Ovary (tissue), 9 donors: ENCODE measurements around the gene HIVEP3. TPM values are rescaled to one million over a fixed set of nuclear protein-coding genes. Genes with fewer than 3 reads are reported as not detected.

Source experiments
- DNase-seq, 5 donors: peaks; one replicate each; pipeline ENCODE4 v3.0.0-alpha.2; 2019 to 2020
- H3K27ac ChIP-seq, 2 donors: fragments of 200-600 bp; one replicate each; pipeline versions ENCODE4 v1.5.1 to v1.8.0; 2019 to 2022
- H3K27me3 ChIP-seq: fragments of 200-600 bp; one replicate; pipeline ENCODE4 v1.8.0; 2022
- H3K36me3 ChIP-seq: fragments of 200-600 bp; sonication (generic); one replicate; pipeline ENCODE4 v1.5.1; 2019
- H3K4me1 ChIP-seq: one replicate; pipeline ENCODE4 v1.8.1; 2013; ENCODE audit warnings: mild to moderate bottlenecking, moderate library complexity; ENCODE audit not compliant: insufficient read depth
- H3K4me3 ChIP-seq: fragments of 200-600 bp; sonication (generic); one replicate; pipeline ENCODE4 v1.5.1; 2017
- H3K9me3 ChIP-seq, 2 donors: fragments of 200-600 bp in 1 of 2; sonication (generic) in 1 of 2; one replicate each; pipeline versions ENCODE4 v1.5.1 to v1.8.1; 2013 to 2019; ENCODE audit warnings: mild to moderate bottlenecking in 1 of 2, moderate library complexity in 1 of 2
- EP300 ChIP-seq: sonication (generic); formaldehyde crosslinking; IDR thresholded peaks from one replicate; pipeline ENCODE4 v1.6.1; 2017; ENCODE audit warnings: antibody characterized with exemption
- POLR2A ChIP-seq: fragments of 450-650 bp; IDR thresholded peaks from one replicate; pipeline ENCODE4 v1.6.1; 2017; ENCODE audit warnings: antibody characterized with exemption, mild to moderate bottlenecking, moderate library complexity
- WGBS, 3 donors: extraction: QIAGEN DNeasy Blood & Tissue Kit in 1 of 3; methylation state at CpG; one replicate each; pipeline versions ENCODE4 v1.1.5 to v1.1.7; 2013 to 2017; 5-methylcytosine and 5-hydroxymethylcytosine counted together
- intact Hi-C, 4 donors: fragments of 100-400 bp; cut with DNase I; formaldehyde crosslinking; loops; one replicate each; pipeline versions ENCODE4 v1.11.0 to v1.15.1; 2022 to 2023
- polyA plus RNA-seq, 2 donors: library from polyadenylated mRNA; stranded (reverse); fragments of 200-250 nt in 1 of 2; fragments of 350-450 nt in 1 of 2; fragmentation: Illumina TruSeq in 1 of 2; extraction: RNeasy Lipid Tissue Mini Kit (QIAGEN cat#74804) in 1 of 2; gene quantifications; one replicate each; pipeline ENCODE4 v1.2.3, GENCODE V29; 2013 to 2014
- total RNA-seq, 7 donors: library from RNA; depleted of rRNA in 2 of 7; stranded (reverse); fragments of >200 nt in 2 of 7; fragmentation: NEBNext Ultra II Directional in 3 of 7; extraction: Animal tissue kit (Norgen Biotek cat#: 25700) in 3 of 7; gene quantifications; one replicate each; pipeline versions ENCODE4 v1.1.0 to v1.2.4, GENCODE V29; 2016 to 2023
- TF ChIP-seq, protein P1 (sequence below), 3 donors: fragments of 450-650 bp in 2 of 3; fragments of 200-600 bp in 1 of 3; IDR thresholded peaks; one replicate each; pipeline versions ENCODE4 v1.5.1 to v1.8.0; 2016 to 2022; ENCODE audit warnings: antibody characterized with exemption in 3 of 3, mild to moderate bottlenecking in 1 of 3
- donor health status: DM: no; HTN: no; CAD: no; lungs with moderate emphysema.
- donor health status: DM: no; HTN: no; CAD: no.
- donor health status: Bipolar disorder and iron deficiency.
- donor health status: DM: yes; HTN: yes; CAD: no.
- donor health status: DM: no; HTN: no; CAD: no.
- donor health status: DM: yes; HTN: yes; CAD: no.

The HIVEP3 gene
- total and polyA plus RNA-seq, 9 donors = 3.0 to 7.5 (median 5.2) TPM

DNA sequence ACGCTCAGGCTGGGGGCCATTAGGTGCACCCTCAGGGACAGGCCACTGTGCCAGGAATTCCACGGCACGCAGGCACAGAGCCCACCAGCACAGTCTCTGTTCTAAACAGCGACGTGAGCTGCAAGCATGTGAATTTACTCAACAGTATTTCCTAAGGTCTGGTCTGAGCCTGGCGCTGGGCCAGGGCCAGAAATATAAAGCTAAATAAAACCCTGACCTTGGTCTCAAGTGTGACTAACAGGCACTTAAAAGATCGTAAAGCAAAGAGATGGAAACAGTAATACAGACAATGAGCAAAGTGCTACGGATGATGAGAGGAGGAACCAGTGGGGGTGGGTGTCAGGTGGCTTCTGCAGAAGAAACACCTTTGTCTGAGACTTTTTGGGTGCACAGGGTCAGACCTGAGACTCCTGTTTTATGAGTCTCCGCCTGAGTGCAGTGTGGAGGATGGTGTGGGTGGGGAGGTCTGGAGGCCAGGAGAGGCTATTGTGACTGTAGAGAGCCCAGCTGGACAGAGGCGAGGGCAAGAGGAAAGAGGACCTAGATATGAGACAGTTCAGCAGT lies 380.9 kb downstream of the HIVEP3 start:
- H3K4me1 ChIP-seq = peaks cover 16% of the 10 kb centered on the region
- H3K27ac ChIP-seq = no peak overlapping the region
- H3K36me3 ChIP-seq = no peaks in the 10 kb centered on the region
- no peaks in the 10 kb centered on the region for H3K9me3 ChIP-seq
- H3K4me3 ChIP-seq = no peak overlapping the region
- intact Hi-C loops = no loop called here
- no peaks in the 10 kb centered on the region for H3K27me3 ChIP-seq
- WGBS, 3 donors = 11 to 14% (median 11%) methylated on average over 10 of the region's 10 CpGs
- TF ChIP-seq, protein P1, sequence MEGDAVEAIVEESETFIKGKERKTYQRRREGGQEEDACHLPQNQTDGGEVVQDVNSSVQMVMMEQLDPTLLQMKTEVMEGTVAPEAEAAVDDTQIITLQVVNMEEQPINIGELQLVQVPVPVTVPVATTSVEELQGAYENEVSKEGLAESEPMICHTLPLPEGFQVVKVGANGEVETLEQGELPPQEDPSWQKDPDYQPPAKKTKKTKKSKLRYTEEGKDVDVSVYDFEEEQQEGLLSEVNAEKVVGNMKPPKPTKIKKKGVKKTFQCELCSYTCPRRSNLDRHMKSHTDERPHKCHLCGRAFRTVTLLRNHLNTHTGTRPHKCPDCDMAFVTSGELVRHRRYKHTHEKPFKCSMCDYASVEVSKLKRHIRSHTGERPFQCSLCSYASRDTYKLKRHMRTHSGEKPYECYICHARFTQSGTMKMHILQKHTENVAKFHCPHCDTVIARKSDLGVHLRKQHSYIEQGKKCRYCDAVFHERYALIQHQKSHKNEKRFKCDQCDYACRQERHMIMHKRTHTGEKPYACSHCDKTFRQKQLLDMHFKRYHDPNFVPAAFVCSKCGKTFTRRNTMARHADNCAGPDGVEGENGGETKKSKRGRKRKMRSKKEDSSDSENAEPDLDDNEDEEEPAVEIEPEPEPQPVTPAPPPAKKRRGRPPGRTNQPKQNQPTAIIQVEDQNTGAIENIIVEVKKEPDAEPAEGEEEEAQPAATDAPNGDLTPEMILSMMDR (IDR thresholded peaks at IDR 0.05) = no peak
- TF ChIP-seq POLR2A (no peak), EP300 (no peak)
- DNase-seq = peak; percentile 70 to 82 (median 76)

- Histone ChIP-seq H3K9me3 (no peaks in the 10 kb centered on the region), H3K4me1 (peaks cover 16% of the 10 kb centered on the region), H3K36me3 (no peaks in the 10 kb centered on the region), H3K27me3 (no peaks in the 10 kb centered on the region), H3K27ac (no peak overlapping the region), H3K4me3 (no peak overlapping the region)
- 23 to 32% (median 30%) methylated on average over 6 of the region's 6 CpGs for WGBS, 3 donors
- intact Hi-C loops = no loop called here
- DNase-seq = peak in 2 of 5 donors; percentile 35 to 58
- TF ChIP-seq, protein P1 (IDR thresholded peaks at IDR 0.05) = no peak
- TF ChIP-seq POLR2A (no peak), EP300 (no peak)
These were observed 381.5 kb downstream of the HIVEP3 start for GRCh38 chr1:41537251-41537650.

- TF ChIP-seq EP300 = no peak
- TF ChIP-seq POLR2A = no peak
- TF ChIP-seq, protein P1 (IDR thresholded peaks at IDR 0.05) = no peak
- intact Hi-C loops = no loop called here
- no peaks in the 10 kb centered on the region for H3K9me3 ChIP-seq
- DNase-seq = peak in 2 of 5 donors; percentile 12 to 30
- H3K27me3 ChIP-seq = no peaks in the 10 kb centered on the region
- no peak overlapping the region for H3K27ac ChIP-seq
- H3K4me3 ChIP-seq = no peak overlapping the region
- peaks cover 16% of the 10 kb centered on the region for H3K4me1 ChIP-seq
- 37 to 59% (median 52%) methylated on average over 4 of the region's 4 CpGs for WGBS, 3 donors
- no peaks in the 10 kb centered on the region for H3K36me3 ChIP-seq
These were observed 382.3 kb downstream of the HIVEP3 start for GRCh38 chr1:41536361-41536802.

DNA sequence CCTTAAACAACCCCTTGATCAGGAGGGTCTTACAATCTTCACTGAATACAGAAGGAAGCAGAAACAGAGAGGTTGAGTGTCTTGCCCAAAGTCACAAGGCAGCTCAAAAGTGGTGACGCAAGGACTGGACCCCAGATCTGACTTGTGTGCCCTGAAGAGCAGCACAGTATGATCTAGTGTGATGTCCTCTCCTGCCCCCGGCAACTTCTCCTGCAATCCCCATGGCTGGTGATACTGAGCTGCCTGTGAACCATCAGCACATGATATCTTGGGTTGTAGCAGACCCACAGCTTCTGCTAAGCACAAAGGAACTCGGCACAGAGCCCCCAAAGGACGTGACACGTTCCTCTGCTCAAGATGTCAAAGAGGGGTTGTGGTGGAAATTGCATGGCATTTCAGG lies 383.0 kb downstream of the HIVEP3 start:
- no peaks in the 10 kb centered on the region for H3K27me3 ChIP-seq
- no peak for TF ChIP-seq EP300
- TF ChIP-seq, protein P1 (IDR thresholded peaks at IDR 0.05) = no peak
- TF ChIP-seq POLR2A = no peak
- intact Hi-C loops = no loop called here
- peak in 3 of 5 donors; percentile 4 to 13 (median 8) for DNase-seq
- WGBS, 3 donors = 75 to 87% (median 86%) methylated on average over 5 of the region's 5 CpGs
- no peaks in the 10 kb centered on the region for H3K36me3 ChIP-seq
- H3K27ac ChIP-seq = no peak overlapping the region
- no peak overlapping the region for H3K4me3 ChIP-seq
- no peaks in the 10 kb centered on the region for H3K9me3 ChIP-seq
- peaks cover 16% of the 10 kb centered on the region for H3K4me1 ChIP-seq
